GM12801 (cell line): ENCODE measurements around the gene SLCO2A1.

Experiments
- CTCF ChIP-seq: IDR thresholded peaks from one replicate; pipeline ENCODE4 v1.5.1; 2011; ENCODE audit warnings: control low read depth; ENCODE audit not compliant: insufficient read length; ENCODE audit errors: extremely low read depth

SLCO2A1 gene

GRCh38 chr3:133991209-133991608, 38.5 kb downstream of the SLCO2A1 start:
- no peak for TF ChIP-seq CTCF

GRCh38 chr3:133989936-133990702, 39.6 kb downstream of the SLCO2A1 start:
- TF ChIP-seq CTCF = no peak

GRCh38 chr3:133988631-133989161, 41.0 kb downstream of the SLCO2A1 start:
- TF ChIP-seq CTCF = no peak

GRCh38 chr3:133987948-133988484, 41.7 kb downstream of the SLCO2A1 start:
- TF ChIP-seq CTCF = no peak

- TF ChIP-seq CTCF = no peak
Observed at GRCh38 chr3:133987136-133987535, 42.6 kb downstream of the SLCO2A1 start.

GRCh38 chr3:133986311-133986710, 43.4 kb downstream of the SLCO2A1 start:
- no peak for TF ChIP-seq CTCF

GRCh38 chr3:133984975-133985374, 44.8 kb downstream of the SLCO2A1 start:
- no peak for TF ChIP-seq CTCF
